ENCODE measurements around the gene RAB3A. TPM values are rescaled to one million over a fixed set of nuclear protein-coding genes. Genes with fewer than 3 reads are reported as not detected.

RAB3A gene
- total and polyA plus RNA-seq, 2 donors from 2014 or later, result 5.2 to 10.5 TPM

GRCh38 chr19:18173054-18173571 lies 30.7 kb downstream of the RAB3A start:
- peak overlapping the region; percentile 50 to 82 for H3K27ac ChIP-seq (ENCODE audit: low read depth in 2 of 2, low read length in 2 of 2)
- peak in 1 of 5 donors; percentile 87 for DNase-seq
- intact Hi-C loops (cut with DNase I), result no loop called here

GRCh38 chr19:18172331-18173053 lies 31.4 kb downstream of the RAB3A start:
- Histone ChIP-seq H3K36me3 (ENCODE audit: control insufficient read depth in 2 of 3, insufficient read depth in 3 of 3, low read length in 3 of 3) (peaks cover 0 to 3% (median 0%) of the 10 kb centered on the region in 3 donors), H3K4me3 (ENCODE audit: low read length in 3 of 3) (no peak overlapping the region), H3K27ac (ENCODE audit: low read depth in 2 of 2, low read length in 2 of 2) (peak overlapping the region; percentile 50 to 82), H3K9me3 (ENCODE audit: control insufficient read depth in 2 of 3, insufficient read depth in 1 of 3, low read length in 3 of 3) (no peaks in the 10 kb centered on the region), H3K9ac (ENCODE audit: low read length in 3 of 3) (no peak overlapping the region), H3K4me1 (ENCODE audit: control insufficient read depth in 2 of 3, insufficient read depth in 2 of 3, low read depth in 1 of 3, low read length in 3 of 3) (peaks cover 0 to 5% (median 4%) of the 10 kb centered on the region in 3 donors), H3K27me3 (ENCODE audit: control insufficient read depth, insufficient read depth, low read length) (no peaks in the 10 kb centered on the region)
- intact Hi-C loops (cut with DNase I), result no loop called here
- DNase-seq, result no peak
- TF ChIP-seq CTCF (IDR thresholded peaks at IDR 0.05; ENCODE audit: borderline replicate concordance, extremely low read depth, insufficient read depth), result no peak
- FAIRE-seq, result no peak

More at GRCh38 chr19:18173054-18173571, 30.7 kb downstream of the RAB3A start:
- Histone ChIP-seq H3K4me3 (ENCODE audit: low read length in 3 of 3) (peak overlapping the region in 1 of 3 donors; percentile 57), H3K9ac (ENCODE audit: low read length in 3 of 3) (peak overlapping the region in 1 of 3 donors; percentile 17), H3K4me1 (ENCODE audit: control insufficient read depth in 2 of 3, insufficient read depth in 2 of 3, low read depth in 1 of 3, low read length in 3 of 3) (peaks cover 0 to 5% (median 4%) of the 10 kb centered on the region in 3 donors), H3K27me3 (ENCODE audit: control insufficient read depth, insufficient read depth, low read length) (no peaks in the 10 kb centered on the region), H3K36me3 (ENCODE audit: control insufficient read depth in 2 of 3, insufficient read depth in 3 of 3, low read length in 3 of 3) (peaks cover 0 to 3% (median 0%) of the 10 kb centered on the region in 3 donors), H3K9me3 (ENCODE audit: control insufficient read depth in 2 of 3, insufficient read depth in 1 of 3, low read length in 3 of 3) (no peaks in the 10 kb centered on the region)
- TF ChIP-seq CTCF (IDR thresholded peaks at IDR 0.05; ENCODE audit: borderline replicate concordance, extremely low read depth, insufficient read depth), result no peak
- no peak for FAIRE-seq

- FAIRE-seq (no peak), DNase-seq (no peak)
- intact Hi-C loops (cut with DNase I), result no loop called here
- H3K27ac ChIP-seq (ENCODE audit: low read depth in 2 of 2, low read length in 2 of 2), result no peak overlapping the region
- no peaks in the 10 kb centered on the region for H3K27me3 ChIP-seq (ENCODE audit: control insufficient read depth, insufficient read depth, low read length)
- no peak overlapping the region for H3K4me3 ChIP-seq (ENCODE audit: low read length in 3 of 3)
- no peak for TF ChIP-seq CTCF (IDR thresholded peaks at IDR 0.05; ENCODE audit: borderline replicate concordance, extremely low read depth, insufficient read depth)
- peaks cover 0 to 5% (median 4%) of the 10 kb centered on the region in 3 donors for H3K4me1 ChIP-seq (ENCODE audit: control insufficient read depth in 2 of 3, insufficient read depth in 2 of 3, low read depth in 1 of 3, low read length in 3 of 3)
- H3K36me3 ChIP-seq (ENCODE audit: control insufficient read depth in 2 of 3, insufficient read depth in 3 of 3, low read length in 3 of 3), result peaks cover 0 to 9% (median 2%) of the 10 kb centered on the region in 3 donors
- no peaks in the 10 kb centered on the region for H3K9me3 ChIP-seq (ENCODE audit: control insufficient read depth in 2 of 3, insufficient read depth in 1 of 3, low read length in 3 of 3)
- no peak overlapping the region for H3K9ac ChIP-seq (ENCODE audit: low read length in 3 of 3)
Observed at GRCh38 chr19:18171605-18172327, 32.1 kb downstream of the RAB3A start.
